Mesendoderm (in vitro differentiated cells): ENCODE data around the gene ARMH4.

Source experiments
- DNase-seq: peaks from one replicate; pipeline ENCODE4 v3.0.0; 2013
- H2AK5ac ChIP-seq: 2 replicates; pipeline ENCODE4 v1.6.1; 2013; ENCODE audit warnings: low read length, inconsistent platforms
- H2BK120ac ChIP-seq: 2 replicates; pipeline ENCODE4 v1.6.1; 2013; ENCODE audit warnings: low read depth, mild to moderate bottlenecking, low read length, moderate library complexity, mixed read lengths
- H2BK15ac ChIP-seq: replicated peaks from 2 replicates; pipeline ENCODE4 v1.6.1; 2013; ENCODE audit warnings: low read depth, mild to moderate bottlenecking, moderate library complexity
- H2BK5ac ChIP-seq: 2 replicates; pipeline ENCODE4 v1.6.1; 2013; ENCODE audit warnings: low read length, inconsistent platforms
- H3K18ac ChIP-seq: 2 replicates; pipeline ENCODE4 v1.6.1; 2013; ENCODE audit warnings: mild to moderate bottlenecking, low read length, mixed read lengths
- H3K23ac ChIP-seq: one replicate; pipeline ENCODE4 v1.6.1; 2013; ENCODE audit warnings: low read length
- H3K27ac ChIP-seq: 2 replicates; pipeline ENCODE4 v1.5.1; 2013; ENCODE audit warnings: low read depth, mild to moderate bottlenecking, inconsistent platforms, low read length, moderate library complexity
- H3K27me3 ChIP-seq: 2 replicates; pipeline ENCODE4 v1.6.1; 2013; ENCODE audit warnings: low read length, control low read depth, mild to moderate bottlenecking, inconsistent platforms; ENCODE audit not compliant: insufficient read depth, poor library complexity
- H3K36me3 ChIP-seq: 2 replicates; pipeline ENCODE4 v1.6.1; 2013; ENCODE audit warnings: low read length, inconsistent platforms; ENCODE audit not compliant: control insufficient read depth, insufficient read depth
- H3K4ac ChIP-seq: one replicate; pipeline ENCODE4 v1.6.1; 2013; ENCODE audit warnings: low read depth, mild to moderate bottlenecking, low read length, moderate library complexity
- H3K4me1 ChIP-seq: 2 replicates; pipeline ENCODE4 v1.6.1; 2013; ENCODE audit warnings: low read depth, low read length, inconsistent platforms; ENCODE audit not compliant: control insufficient read depth
- H3K4me2 ChIP-seq: 2 replicates; pipeline ENCODE4 v1.6.1; 2013; ENCODE audit warnings: low read length
- H3K4me3 ChIP-seq: 2 replicates; pipeline ENCODE4 v1.5.1; 2013; ENCODE audit warnings: mild to moderate bottlenecking, low read length
- H3K56ac ChIP-seq: one replicate; pipeline ENCODE4 v1.6.1; 2013; ENCODE audit warnings: low read length
- H3K79me1 ChIP-seq: 2 replicates; pipeline ENCODE4 v1.6.1; 2013; ENCODE audit warnings: low read length, inconsistent platforms
- H3K79me2 ChIP-seq: 2 replicates; pipeline ENCODE4 v1.6.1; 2013; ENCODE audit warnings: mild to moderate bottlenecking, low read length; ENCODE audit not compliant: control insufficient read depth, insufficient read depth
- H3K9ac ChIP-seq: 2 replicates; pipeline ENCODE4 v1.6.1; 2013; ENCODE audit warnings: low read length, inconsistent platforms
- H4K5ac ChIP-seq: one replicate; pipeline ENCODE4 v1.6.1; 2013; ENCODE audit warnings: low read length
- H4K8ac ChIP-seq: one replicate; pipeline ENCODE4 v1.6.1; 2013; ENCODE audit warnings: low read depth, mild to moderate bottlenecking, control low read depth, low read length, moderate library complexity
- WGBS: extraction: QIAGEN DNeasy Blood & Tissue Kit; methylation state at CpG from one replicate; pipeline ENCODE4 v1.1.7; 2013; ENCODE audit warnings: low lambda C conversion rate, missing lambda C conversion rate; ENCODE audit not compliant: insufficient coverage; ENCODE audit errors: extremely low coverage; 5-methylcytosine and 5-hydroxymethylcytosine counted together

Gene ARMH4

GRCh38 chr14:58138714-58139482 lies 13.1 kb downstream of the ARMH4 start:
- Histone ChIP-seq H3K4me1 (peaks cover 6% of the 10 kb centered on the region), H3K27ac (no peak overlapping the region), H3K4me2 (no peak overlapping the region), H2BK5ac (no peak overlapping the region), H3K79me1 (no peaks in the 10 kb centered on the region), H3K36me3 (no peaks in the 10 kb centered on the region), H4K8ac (no peak overlapping the region), H3K23ac (no peak overlapping the region), H2AK5ac (peak overlapping the region; percentile 33), H3K79me2 (no peaks in the 10 kb centered on the region), H3K4ac (no peak overlapping the region), H2BK15ac (no peak overlapping the region), H3K18ac (no peak overlapping the region), H3K56ac (no peak overlapping the region), H2BK120ac (no peak overlapping the region), H4K5ac (no peak overlapping the region), H3K9ac (no peak overlapping the region), H3K27me3 (no peaks in the 10 kb centered on the region), H3K4me3 (no peak overlapping the region)
- DNase-seq: no peak
- WGBS: no CpG with 5 or more reads among the region's 10 CpGs

- Histone ChIP-seq H3K27me3 (no peaks in the 10 kb centered on the region), H3K27ac (no peak overlapping the region), H3K18ac (no peak overlapping the region), H2BK15ac (no peak overlapping the region), H3K9ac (no peak overlapping the region), H3K4me2 (no peak overlapping the region), H3K79me1 (no peaks in the 10 kb centered on the region), H3K56ac (no peak overlapping the region), H3K4me3 (no peak overlapping the region), H3K23ac (no peak overlapping the region), H3K4ac (no peak overlapping the region), H2AK5ac (no peak overlapping the region), H4K8ac (no peak overlapping the region), H2BK120ac (no peak overlapping the region), H3K79me2 (no peaks in the 10 kb centered on the region), H3K4me1 (peaks cover 6% of the 10 kb centered on the region), H2BK5ac (no peak overlapping the region), H4K5ac (no peak overlapping the region), H3K36me3 (no peaks in the 10 kb centered on the region)
- WGBS: no CpG with 5 or more reads among the region's 10 CpGs
- peak; percentile 80 for DNase-seq
Observed at GRCh38 chr14:58138031-58138713, 13.8 kb downstream of the ARMH4 start.

- peak; percentile 61 for DNase-seq
Observed at GRCh38 chr14:58133739-58134138, 18.3 kb downstream of the ARMH4 start.

GRCh38 chr14:58131386-58131785 lies 20.6 kb downstream of the ARMH4 start:
- Histone ChIP-seq H3K4me3 (no peak overlapping the region), H3K4me1 (no peaks in the 10 kb centered on the region), H3K27ac (no peak overlapping the region), H3K4me2 (no peak overlapping the region), H3K56ac (no peak overlapping the region), H3K36me3 (no peaks in the 10 kb centered on the region), H2BK5ac (no peak overlapping the region), H2BK15ac (no peak overlapping the region), H2BK120ac (no peak overlapping the region), H3K23ac (no peak overlapping the region), H3K27me3 (no peaks in the 10 kb centered on the region), H4K5ac (no peak overlapping the region), H3K18ac (no peak overlapping the region), H2AK5ac (no peak overlapping the region), H3K79me2 (no peaks in the 10 kb centered on the region), H3K4ac (no peak overlapping the region), H4K8ac (no peak overlapping the region), H3K79me1 (no peaks in the 10 kb centered on the region), H3K9ac (no peak overlapping the region)
- WGBS: no CpG with 5 or more reads among the region's 1 CpG
- peak; percentile 51 for DNase-seq

More at GRCh38 chr14:58133739-58134138, 18.3 kb downstream of the ARMH4 start:
- H3K56ac ChIP-seq: no peak overlapping the region
- no peak overlapping the region for H3K27ac ChIP-seq
- no peak overlapping the region for H3K4ac ChIP-seq
- H3K4me2 ChIP-seq: no peak overlapping the region
- H3K79me2 ChIP-seq: no peaks in the 10 kb centered on the region
- H4K8ac ChIP-seq: no peak overlapping the region
- no peak overlapping the region for H2BK15ac ChIP-seq
- H3K23ac ChIP-seq: no peak overlapping the region
- H3K18ac ChIP-seq: no peak overlapping the region
- no peak overlapping the region for H4K5ac ChIP-seq
- H3K4me1 ChIP-seq: peaks cover 3% of the 10 kb centered on the region
- no peak overlapping the region for H3K4me3 ChIP-seq
- H3K79me1 ChIP-seq: no peaks in the 10 kb centered on the region
- no peaks in the 10 kb centered on the region for H3K27me3 ChIP-seq
- no peak overlapping the region for H2BK120ac ChIP-seq
- H2AK5ac ChIP-seq: no peak overlapping the region
- H3K36me3 ChIP-seq: no peaks in the 10 kb centered on the region
- H3K9ac ChIP-seq: no peak overlapping the region
- no peak overlapping the region for H2BK5ac ChIP-seq
- no CpG with 5 or more reads among the region's 1 CpG for WGBS

- Histone ChIP-seq H2BK5ac (no peak overlapping the region), H2BK15ac (no peak overlapping the region), H3K9ac (no peak overlapping the region), H3K79me2 (no peaks in the 10 kb centered on the region), H3K4me3 (no peak overlapping the region), H2AK5ac (no peak overlapping the region), H3K79me1 (no peaks in the 10 kb centered on the region), H3K56ac (no peak overlapping the region), H3K27me3 (no peaks in the 10 kb centered on the region), H3K27ac (no peak overlapping the region), H2BK120ac (no peak overlapping the region), H3K4me1 (no peaks in the 10 kb centered on the region), H3K4me2 (no peak overlapping the region), H4K8ac (no peak overlapping the region), H3K18ac (no peak overlapping the region), H3K36me3 (no peaks in the 10 kb centered on the region), H3K23ac (no peak overlapping the region), H3K4ac (no peak overlapping the region), H4K5ac (no peak overlapping the region)
- no peak for DNase-seq
- WGBS: no CpG with 5 or more reads among the region's 4 CpGs
Observed at GRCh38 chr14:58130116-58130782, 21.8 kb downstream of the ARMH4 start.
